Measurements from ENCODE around the gene CANT1.

DNA sequence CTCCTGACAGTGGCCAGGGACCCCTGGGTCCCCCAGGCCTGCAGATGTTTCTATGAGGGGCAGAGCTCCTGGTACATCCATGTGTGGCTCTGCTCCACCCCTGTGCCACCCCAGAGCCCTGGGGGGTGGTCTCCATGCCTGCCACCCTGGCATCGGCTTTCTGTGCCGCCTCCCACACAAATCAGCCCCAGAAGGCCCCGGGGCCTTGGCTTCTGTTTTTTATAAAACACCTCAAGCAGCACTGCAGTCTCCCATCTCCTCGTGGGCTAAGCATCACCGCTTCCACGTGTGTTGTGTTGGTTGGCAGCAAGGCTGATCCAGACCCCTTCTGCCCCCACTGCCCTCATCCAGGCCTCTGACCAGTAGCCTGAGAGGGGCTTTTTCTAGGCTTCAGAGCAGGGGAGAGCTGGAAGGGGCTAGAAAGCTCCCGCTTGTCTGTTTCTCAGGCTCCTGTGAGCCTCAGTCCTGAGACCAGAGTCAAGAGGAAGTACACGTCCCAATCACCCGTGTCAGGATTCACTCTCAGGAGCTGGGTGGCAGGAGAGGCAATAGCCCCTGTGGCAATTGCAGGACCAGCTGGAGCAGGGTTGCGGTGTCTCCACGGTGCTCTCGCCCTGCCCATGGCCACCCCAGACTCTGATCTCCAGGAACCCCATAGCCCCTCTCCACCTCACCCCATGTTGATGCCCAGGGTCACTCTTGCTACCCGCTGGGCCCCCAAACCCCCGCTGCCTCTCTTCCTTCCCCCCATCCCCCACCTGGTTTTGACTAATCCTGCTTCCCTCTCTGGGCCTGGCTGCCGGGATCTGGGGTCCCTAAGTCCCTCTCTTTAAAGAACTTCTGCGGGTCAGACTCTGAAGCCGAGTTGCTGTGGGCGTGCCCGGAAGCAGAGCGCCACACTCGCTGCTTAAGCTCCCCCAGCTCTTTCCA is 39.5 kb upstream of the CANT1 start:
- no peak for TF ChIP-seq POLR2A (IDR thresholded peaks at IDR 0.05)
- TF ChIP-seq, protein P1, sequence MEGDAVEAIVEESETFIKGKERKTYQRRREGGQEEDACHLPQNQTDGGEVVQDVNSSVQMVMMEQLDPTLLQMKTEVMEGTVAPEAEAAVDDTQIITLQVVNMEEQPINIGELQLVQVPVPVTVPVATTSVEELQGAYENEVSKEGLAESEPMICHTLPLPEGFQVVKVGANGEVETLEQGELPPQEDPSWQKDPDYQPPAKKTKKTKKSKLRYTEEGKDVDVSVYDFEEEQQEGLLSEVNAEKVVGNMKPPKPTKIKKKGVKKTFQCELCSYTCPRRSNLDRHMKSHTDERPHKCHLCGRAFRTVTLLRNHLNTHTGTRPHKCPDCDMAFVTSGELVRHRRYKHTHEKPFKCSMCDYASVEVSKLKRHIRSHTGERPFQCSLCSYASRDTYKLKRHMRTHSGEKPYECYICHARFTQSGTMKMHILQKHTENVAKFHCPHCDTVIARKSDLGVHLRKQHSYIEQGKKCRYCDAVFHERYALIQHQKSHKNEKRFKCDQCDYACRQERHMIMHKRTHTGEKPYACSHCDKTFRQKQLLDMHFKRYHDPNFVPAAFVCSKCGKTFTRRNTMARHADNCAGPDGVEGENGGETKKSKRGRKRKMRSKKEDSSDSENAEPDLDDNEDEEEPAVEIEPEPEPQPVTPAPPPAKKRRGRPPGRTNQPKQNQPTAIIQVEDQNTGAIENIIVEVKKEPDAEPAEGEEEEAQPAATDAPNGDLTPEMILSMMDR (IDR thresholded peaks at IDR 0.05 in 4 of 5, conservative IDR thresholded peaks at IDR 0.05 in 1 of 5), result no peak
